NCI-H2196 treated with DMSO at 0.1 percent for 48 hours (cell line): ENCODE results near the gene CCR1.
"Not testable (repeated sequence)": the region's sequence is repeated elsewhere in the genome, so short reads cannot be mapped to it uniquely, and the experiment has no call there.

Experiments used
- DNase-seq: peaks from one replicate; lab custom pipeline; 2025; ENCODE audit not compliant: unreplicated experiment; lab: John Stamatoyannopoulos, UW

Gene CCR1

GRCh38 chr3:46213201-46213600 lies 5.1 kb upstream of the CCR1 start:
- no peak for DNase-seq

DNA sequence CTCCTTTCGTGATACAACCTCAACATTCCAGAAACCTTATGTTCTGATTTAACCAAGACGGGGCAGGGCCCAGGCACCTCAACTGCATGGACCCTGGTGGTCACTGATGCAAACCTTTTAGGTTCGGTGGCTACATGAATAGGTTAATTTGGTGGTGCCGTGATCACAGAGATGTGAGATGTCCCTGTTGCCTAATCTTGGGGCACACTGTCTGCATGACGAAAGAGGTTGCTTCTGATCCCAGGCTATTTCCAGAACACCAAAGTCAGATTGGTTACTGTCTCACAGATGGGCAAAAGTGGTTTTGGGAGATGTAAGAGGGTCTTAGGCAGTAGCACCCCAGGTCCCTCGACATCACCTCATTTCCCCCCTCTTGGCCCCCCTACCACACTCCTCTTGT lies 4.0 kb upstream of the CCR1 start:
- no peak for DNase-seq

DNA sequence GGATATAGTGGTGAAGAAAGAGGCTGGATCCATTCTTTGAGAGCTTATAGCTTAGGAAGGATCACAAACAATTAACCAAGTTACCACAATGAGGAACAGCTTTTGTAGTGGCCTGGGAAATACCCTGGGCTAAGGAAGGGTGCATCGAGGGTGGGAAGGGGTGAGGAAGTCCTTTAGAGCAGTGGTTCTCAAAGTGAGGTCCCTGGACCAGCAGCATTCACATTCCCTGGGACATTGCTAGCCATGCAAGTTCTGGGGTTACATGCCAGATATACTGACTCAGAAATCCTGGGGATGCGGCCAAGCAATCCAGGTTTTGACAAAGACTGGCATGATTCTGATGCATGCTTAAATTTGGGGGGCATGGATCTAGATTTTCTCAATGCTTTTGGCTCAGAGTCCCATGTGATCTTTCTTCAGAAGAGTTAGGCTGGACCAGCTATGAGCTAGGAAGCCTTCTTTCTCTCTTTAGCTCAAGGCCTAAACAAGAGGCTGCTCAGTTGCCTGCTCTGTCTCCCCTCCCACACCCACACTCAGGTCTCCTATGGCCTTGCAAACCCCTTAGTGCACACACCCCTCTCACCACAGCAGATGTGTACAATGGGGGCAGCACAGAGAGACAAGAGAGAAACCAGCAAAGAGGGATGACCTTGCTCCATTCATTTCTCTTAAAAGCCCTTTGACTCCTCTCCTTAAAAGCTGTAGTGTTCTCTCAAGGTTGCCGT lies 1.8 kb upstream of the CCR1 start:
- no peak for DNase-seq

DNA sequence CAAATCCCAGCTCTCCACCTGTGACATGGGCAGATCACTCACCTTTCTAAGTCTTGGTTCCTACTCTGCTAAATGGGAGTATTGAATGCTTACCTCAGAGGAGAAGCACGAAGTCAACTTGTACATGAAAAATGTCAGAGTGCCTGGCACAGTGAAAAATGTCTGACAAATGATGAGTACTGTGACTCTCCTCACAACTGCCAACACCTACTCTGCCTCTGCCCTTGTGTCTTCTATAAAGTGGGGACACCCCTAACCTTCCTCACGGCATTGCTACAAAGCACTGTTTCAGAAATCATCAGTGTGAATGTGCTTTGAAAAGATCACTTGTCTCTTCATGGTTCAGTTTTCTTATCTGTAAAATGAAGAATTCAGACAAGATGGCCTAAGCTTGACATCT lies 940 bp upstream of the CCR1 start:
- DNase-seq = no peak

DNA sequence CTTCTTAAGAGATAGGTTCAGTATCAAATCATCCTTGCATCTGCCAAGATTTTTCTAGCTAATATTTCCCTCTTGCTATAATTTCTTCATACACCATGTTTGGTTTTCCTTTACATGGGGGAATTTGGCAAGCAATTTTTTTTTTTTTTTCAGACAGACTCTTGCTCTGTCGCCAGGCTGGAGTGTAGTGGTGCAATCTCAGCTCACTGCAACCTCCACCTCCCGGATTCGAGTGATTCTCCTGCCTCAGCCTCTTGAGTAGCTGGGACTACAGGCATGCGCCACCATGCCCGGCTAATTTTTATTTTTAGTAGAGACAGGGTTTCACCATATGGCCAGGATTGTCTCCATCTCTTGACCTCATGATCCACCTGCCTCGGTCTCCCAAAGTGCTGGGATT lies 599 bp downstream of the CCR1 start:
- DNase-seq = not testable (repeated sequence)

DNA sequence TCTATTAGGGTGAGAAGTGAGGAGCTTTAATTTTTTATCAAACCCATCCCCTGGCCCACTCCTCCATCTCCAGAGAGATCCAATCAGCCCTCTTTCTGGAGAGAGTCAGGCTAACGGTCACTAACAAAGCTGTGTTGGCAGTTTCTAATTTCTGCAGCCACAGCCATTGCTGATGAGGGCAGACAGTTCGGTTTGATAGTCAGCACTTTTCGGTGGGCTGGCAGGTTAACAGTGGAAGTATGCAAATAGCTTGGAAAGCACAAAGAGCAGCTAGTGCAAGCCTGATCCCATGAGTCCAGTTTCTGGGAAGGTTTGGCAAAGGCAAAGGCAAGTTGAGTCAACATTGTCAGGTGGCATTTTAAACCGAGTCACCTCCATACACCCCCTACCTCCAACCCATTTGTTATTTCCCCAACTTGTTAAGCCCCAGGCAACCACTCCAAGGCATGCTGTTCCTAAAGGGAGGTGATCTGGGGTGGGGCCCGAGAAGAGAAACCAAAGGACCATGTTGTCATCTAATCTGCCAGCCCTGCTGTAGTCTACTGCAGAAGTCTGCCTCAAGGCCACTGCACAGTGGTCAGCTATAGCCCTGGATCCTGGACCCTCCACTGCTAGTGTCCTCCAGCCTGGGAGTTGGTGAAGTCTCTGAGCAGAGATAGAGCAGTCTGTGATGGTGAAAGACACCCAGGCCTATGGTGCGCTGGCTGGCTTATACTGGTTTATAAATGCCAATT lies 1.7 kb downstream of the CCR1 start:
- no peak for DNase-seq

- no peak for DNase-seq
These were observed 2.7 kb downstream of the CCR1 start for GRCh38 chr3:46205286-46205960.

DNA sequence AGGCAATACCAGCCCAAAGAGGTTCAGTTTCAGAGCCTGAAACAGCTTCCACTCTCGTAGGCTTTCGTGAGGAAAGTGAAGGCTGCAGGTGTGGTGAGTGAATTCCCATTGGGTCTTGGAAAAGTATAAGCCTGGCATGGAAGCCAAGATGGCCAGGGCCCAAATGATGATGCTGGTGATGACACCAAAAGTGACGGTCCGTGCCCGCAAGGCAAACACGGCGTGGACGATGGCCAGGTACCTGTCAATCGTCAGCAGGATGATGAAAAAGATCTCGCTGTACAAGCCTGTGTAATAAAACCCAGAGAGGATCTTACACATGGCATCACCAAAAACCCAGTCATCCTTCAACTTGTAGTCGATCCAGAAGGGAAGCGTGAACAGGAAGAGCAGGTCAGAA lies 4.4 kb downstream of the CCR1 start:
- DNase-seq = no peak

GRCh38 chr3:46202535-46202934 lies 5.6 kb downstream of the CCR1 start:
- no peak for DNase-seq

DNA sequence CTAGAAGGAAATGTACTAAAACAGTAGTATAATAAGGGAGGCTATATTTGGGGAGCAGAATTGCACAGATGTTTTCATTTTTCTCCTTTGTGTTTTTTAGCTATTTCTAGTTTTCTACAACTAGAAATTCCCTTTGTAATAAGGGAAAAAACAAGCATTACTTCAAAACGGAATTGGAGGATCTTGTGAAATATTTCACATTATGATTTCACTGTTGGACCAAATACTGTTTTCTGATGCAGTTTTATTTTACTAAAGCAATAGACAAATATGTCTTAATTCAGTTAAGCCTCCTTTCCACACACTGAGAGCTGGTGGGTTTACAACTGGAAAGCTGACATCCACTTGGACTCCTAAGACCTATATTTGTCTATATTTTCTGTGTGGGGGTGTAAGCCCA lies 7.3 kb downstream of the CCR1 start:
- no peak for DNase-seq

GRCh38 chr3:46200211-46200610 lies 7.9 kb downstream of the CCR1 start:
- DNase-seq = no peak

DNA sequence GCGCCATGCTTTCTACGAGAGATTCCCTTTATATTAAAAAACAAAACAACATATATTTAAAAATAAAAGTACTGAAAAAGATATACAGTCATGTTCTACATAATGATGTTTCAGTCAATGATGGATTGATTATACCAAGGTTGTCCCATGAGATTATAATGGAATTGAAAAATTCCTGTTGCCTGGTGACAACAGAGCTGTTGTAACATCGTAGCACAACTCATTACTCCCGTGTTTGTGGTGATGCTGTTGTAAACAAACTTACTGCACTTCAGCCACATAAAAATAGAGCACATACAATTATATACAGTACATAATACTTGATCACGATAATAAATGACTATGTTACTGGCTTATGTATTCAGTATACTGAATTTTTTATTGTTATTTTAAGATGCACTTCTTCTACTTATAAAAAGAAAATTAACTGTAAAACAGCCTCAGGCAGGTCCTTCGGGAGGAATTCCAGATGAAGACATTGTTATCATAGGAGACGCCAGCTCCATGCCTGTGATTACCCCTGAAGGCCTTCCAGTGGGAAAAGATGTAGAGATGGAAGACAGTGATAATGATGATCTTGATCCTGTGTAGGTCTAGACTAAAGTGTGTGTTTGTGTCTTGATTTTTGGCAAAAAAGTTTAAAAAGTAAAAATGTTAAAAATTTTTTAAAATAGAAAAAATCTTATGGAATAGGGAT lies 11.7 kb downstream of the CCR1 start:
- DNase-seq = no peak

DNA sequence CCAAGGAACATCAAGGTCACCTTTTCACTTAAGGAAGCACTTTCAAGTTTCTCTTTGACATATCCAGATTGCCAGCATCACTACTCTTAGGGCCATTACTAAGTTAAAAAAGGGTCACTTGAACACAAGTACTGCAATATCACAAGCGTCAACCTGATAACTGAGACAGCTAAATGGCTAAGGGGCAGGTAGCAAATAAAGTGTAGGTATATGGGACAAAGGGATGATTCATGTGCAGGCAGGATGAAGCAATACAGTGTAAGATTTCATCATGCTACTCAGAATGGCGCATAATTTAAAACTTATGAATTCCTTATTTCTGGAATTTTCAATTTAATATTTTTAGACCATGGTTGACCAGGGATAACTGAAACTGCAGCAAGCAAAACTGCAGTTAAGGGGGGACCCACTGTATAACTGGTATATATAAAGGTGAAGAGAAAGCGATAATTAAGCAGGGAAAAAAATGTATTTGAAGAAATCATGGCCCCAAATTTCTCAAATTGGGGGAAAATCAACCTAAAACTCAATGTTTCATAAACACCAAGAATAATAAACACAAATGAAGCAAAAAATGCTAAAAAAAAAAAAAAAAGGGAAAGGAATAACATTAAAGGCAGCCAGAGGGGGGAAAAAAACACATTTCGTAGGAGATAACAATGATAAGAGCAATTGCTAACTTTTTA lies 13.1 kb downstream of the CCR1 start:
- DNase-seq = no peak

- DNase-seq = no peak
These were observed 14.7 kb downstream of the CCR1 start for GRCh38 chr3:46193436-46193835.

DNA sequence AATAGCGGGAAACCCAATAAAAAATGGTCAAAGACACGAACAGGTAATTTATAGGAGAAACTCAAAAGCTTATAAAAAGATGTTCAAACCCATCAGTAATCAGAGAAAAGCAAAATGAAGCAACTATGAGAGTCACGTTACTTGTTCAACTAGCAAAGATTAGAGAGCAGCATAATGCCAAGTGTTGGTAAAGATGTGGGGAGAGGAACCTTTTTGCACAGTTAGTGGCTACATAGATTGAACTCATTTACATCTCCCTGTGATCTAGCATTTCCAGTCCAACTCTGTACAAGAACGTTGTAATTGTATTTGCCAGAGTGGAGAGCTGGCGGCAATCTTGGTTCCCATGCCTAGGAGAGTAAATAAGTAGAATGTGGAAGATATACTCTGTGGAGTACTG lies 15.2 kb downstream of the CCR1 start:
- DNase-seq = no peak

GRCh38 chr3:46191730-46192129 lies 16.4 kb downstream of the CCR1 start:
- no peak for DNase-seq

- no peak for DNase-seq
These were observed 19.4 kb downstream of the CCR1 start for GRCh38 chr3:46188708-46189107.

GRCh38 chr3:46187876-46188275 lies 20.2 kb downstream of the CCR1 start:
- no peak for DNase-seq

DNA sequence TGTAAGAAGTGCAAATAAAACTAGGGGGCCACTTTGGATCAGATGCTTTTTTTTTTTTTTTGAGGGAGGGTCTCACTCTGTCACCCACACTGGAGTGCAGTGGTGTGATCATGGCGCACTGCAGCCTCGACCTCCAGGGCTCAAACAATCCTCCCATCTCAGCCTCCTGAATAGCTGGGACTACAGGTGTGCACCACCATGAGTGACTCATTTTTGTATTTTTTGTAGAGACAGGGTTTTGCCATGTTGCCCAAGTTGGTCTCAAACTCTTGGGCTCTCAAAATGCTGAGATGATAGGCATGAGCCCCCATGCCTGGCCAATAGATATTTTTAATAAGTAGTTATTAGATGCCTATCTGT lies 20.8 kb downstream of the CCR1 start:
- no peak for DNase-seq

DNA sequence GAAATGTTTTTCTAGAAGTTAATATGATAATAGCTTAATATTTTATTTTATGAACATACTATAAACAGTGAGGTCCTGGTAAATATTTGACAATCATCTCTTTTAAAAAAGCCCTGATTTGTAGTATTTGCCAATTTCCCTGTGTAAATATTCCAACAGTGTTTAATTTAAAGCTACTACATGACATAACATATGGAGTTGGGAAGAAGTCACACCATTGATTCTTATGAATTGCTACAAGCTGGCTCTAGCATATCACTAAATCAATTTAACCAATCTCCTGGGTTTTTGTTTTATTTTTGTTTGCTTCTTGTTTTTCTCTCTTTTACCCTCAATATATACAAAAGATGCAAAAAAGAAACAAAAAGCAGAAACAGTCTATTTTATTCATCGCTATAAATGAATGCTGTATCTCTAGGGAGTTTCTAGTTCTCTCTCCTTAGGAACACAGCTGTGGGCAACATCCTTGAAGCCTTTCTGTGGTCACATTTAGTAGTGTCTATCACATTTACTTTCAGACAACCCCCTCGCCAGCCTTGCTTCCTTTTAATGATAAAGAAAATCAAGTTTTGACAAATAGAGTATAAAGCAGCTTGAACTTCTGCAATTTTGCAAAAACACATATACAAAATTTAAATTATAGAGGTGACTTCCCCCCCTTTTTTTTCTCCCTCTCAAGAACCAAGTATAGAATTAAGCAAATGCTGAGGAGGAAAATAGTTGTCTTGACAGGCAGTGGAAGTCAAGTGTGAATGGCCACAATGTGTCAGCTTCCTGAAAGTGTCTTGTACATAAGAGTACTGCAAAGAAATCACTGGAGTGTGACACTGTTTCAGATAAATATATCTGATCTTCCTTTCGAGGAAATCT lies 21.4 kb downstream of the CCR1 start:
- no peak for DNase-seq
